Aorta (tissue), 5 donors: ENCODE results near the gene SUMO3. TPM values are rescaled to one million over a fixed set of nuclear protein-coding genes. Genes with fewer than 3 reads are reported as not detected.

Source experiments
- ATAC-seq: fragments of 200-7000 bp; cut with Tn5 transposase; one replicate; pipeline ENCODE4 v1.9.1; 2022; ENCODE audit warnings: moderate library complexity; ENCODE audit not compliant: low FRiP score
- DNase-seq, 2 donors: peaks; one replicate each; pipeline ENCODE4 v3.0.0-alpha.2; 2020
- H3K27ac ChIP-seq, 2 donors: one replicate each; pipeline ENCODE4 v1.5.1; 2013; ENCODE audit warnings: low read length in 2 of 2, mild to moderate bottlenecking in 2 of 2, moderate library complexity in 2 of 2, control low read depth in 1 of 2, inconsistent platforms in 1 of 2, low read depth in 1 of 2
- H3K27me3 ChIP-seq, 2 donors: one replicate each; pipeline ENCODE4 v1.6.1; 2013; ENCODE audit warnings: control low read depth in 1 of 2, low read length in 1 of 2, mild to moderate bottlenecking in 1 of 2, moderate library complexity in 1 of 2; ENCODE audit not compliant: insufficient read depth in 2 of 2, control insufficient read depth in 1 of 2
- H3K36me3 ChIP-seq, 2 donors: one replicate each; pipeline ENCODE4 v1.6.1; 2013; ENCODE audit warnings: control low read depth in 1 of 2, low read length in 1 of 2, mild to moderate bottlenecking in 1 of 2; ENCODE audit not compliant: insufficient read depth in 2 of 2, control insufficient read depth in 1 of 2
- H3K4me1 ChIP-seq, 2 donors: one replicate each; pipeline ENCODE4 v1.6.1; 2013; ENCODE audit warnings: low read length in 2 of 2, control low read depth in 1 of 2, mild to moderate bottlenecking in 1 of 2, moderate library complexity in 1 of 2; ENCODE audit not compliant: insufficient read depth in 2 of 2, control insufficient read depth in 1 of 2
- H3K4me3 ChIP-seq, 2 donors: one replicate each; pipeline ENCODE4 v1.5.1; 2013; ENCODE audit warnings: low read length in 2 of 2, control low read depth in 1 of 2, mild to moderate bottlenecking in 1 of 2
- H3K9me3 ChIP-seq: one replicate; pipeline ENCODE4 v1.6.1; 2013; ENCODE audit warnings: mild to moderate bottlenecking, low read length; ENCODE audit not compliant: control insufficient read depth
- WGBS, 2 donors: extraction: QIAGEN DNeasy Blood & Tissue Kit; methylation state at CpG; one replicate each; pipeline ENCODE4 v1.1.7; 2013; 5-methylcytosine and 5-hydroxymethylcytosine counted together
- intact Hi-C, 2 donors: fragments of 100-400 bp; cut with DNase I; formaldehyde crosslinking; loops; one replicate each; pipeline versions ENCODE4 v1.14.2 to v1.15.0; 2022
- polyA plus RNA-seq, 2 donors: library from polyadenylated mRNA; stranded (reverse); fragments of 200-250 nt; gene quantifications; one replicate each; pipeline ENCODE4 v1.2.3, GENCODE V29; 2013
- total RNA-seq, 2 donors: library from RNA; stranded (reverse); fragmentation: NEBNext Ultra II Directional; extraction: Animal tissue kit (Norgen Biotek cat#: 25700); gene quantifications; one replicate each; pipeline ENCODE4 v1.2.1, GENCODE V29; 2021
- donor health status: healthy with polysubstance abuse.
- donor health status: Bipolar disorder and iron deficiency.
- donor health status: DM: no; HTN: no; CAD: no.
- donor health status: DM: no; HTN: no; CAD: no.
- donor health status: DM: yes; HTN: yes; CAD: no.

The SUMO3 gene
- total and polyA plus RNA-seq, 4 donors: 35.7 to 88.0 (median 66.1) TPM

DNA sequence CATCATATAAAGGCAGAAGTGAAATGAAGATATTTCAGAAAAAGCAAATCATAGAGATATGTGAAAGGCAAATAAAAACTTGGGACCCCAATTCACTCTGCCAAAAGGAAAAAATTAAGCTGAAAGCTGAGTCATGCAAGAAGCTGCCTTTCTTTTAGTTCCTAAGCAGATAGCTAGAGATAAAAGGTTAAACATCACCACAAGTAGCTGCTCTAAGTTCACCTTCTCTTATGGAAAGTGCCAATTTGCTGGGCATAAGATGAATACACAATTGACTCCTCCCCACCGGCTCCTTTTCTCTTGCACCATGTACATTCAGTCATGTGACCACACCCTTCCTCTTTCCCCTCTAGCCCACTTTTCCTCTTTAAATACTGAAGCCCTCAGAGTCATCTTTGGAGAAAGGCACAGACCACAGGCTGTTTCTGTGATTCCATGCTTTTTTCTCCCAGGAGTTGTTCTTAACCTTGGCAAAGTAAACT is 5.4 kb upstream of the SUMO3 start:
- Histone ChIP-seq H3K27me3 (no peaks in the 10 kb centered on the region), H3K9me3 (peaks cover 8% of the 10 kb centered on the region), H3K36me3 (no peaks in the 10 kb centered on the region), H3K4me3 (no peak overlapping the region), H3K4me1 (no peaks in the 10 kb centered on the region), H3K27ac (no peak overlapping the region)
- DNase-seq (no peak), ATAC-seq (no peak)
- intact Hi-C loops: no loop called here
- 95 to 97% methylated on average over 1 of the region's 1 CpG for WGBS, 2 donors

DNA sequence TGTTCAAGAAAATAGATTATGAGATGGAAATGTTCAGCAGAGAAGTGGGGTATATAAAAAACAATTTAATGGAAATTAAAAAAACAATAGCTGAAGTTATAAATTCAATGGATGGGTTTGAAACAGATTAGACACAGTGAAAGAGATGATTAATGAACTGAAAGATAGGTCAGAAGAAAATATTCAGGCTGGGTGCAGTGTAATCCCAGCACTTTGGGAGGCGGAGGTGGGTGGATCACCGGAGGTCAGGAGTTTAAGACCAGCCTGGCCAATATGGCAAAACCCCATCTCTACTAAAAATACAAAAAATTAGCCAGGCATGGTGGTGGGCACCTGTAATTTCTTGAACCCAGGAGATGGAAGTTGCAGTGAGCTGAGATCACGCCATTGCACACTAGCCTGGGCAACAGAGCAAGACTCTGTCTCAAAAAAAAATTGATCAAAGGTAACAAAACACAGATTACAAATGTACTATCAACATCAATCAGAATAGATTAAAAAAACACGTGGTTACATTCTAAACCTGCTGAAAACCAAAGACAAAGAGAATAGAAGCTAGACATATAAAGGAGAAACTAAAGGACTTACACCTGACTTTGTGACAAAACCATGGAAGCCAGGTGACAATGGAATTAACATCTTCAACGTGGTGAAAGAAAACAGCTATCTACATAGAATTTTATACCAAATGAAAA is 4.8 kb upstream of the SUMO3 start:
- WGBS, 2 donors: 67 to 71% methylated on average over 5 of the region's 5 CpGs
- Histone ChIP-seq H3K27ac (no peak overlapping the region), H3K9me3 (peaks cover 7% of the 10 kb centered on the region), H3K36me3 (no peaks in the 10 kb centered on the region), H3K4me3 (no peak overlapping the region), H3K4me1 (no peaks in the 10 kb centered on the region), H3K27me3 (no peaks in the 10 kb centered on the region)
- ATAC-seq (no peak), DNase-seq (no peak)
- intact Hi-C loops: no loop called here

DNA sequence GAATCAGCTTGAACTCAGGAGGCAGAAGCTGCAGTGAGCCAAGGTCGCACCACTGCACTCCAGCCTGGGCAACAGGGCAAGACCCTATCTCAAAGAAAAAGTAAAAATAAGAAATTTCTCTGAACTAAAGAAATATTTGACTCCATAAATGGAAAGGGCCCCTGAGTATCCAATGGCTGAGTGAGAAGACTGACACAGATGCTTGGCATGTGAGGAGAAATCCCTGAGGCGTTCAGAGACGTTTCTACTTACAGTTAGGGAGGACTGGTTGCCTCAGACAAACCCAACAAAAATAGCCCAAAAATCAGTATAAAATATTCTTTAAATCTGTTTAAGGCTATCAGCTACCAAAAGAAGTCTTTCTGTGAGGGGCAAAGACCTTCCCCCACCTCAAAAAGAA is 3.0 kb upstream of the SUMO3 start:
- no peak overlapping the region for H3K27ac ChIP-seq
- H3K9me3 ChIP-seq: peaks cover 5% of the 10 kb centered on the region
- H3K36me3 ChIP-seq: no peaks in the 10 kb centered on the region
- 46 to 51% methylated on average over 3 of the region's 3 CpGs for WGBS, 2 donors
- intact Hi-C loops: no loop called here
- ATAC-seq: no peak
- H3K27me3 ChIP-seq: no peaks in the 10 kb centered on the region
- no peak for DNase-seq
- no peak overlapping the region for H3K4me3 ChIP-seq
- H3K4me1 ChIP-seq: no peaks in the 10 kb centered on the region

DNA sequence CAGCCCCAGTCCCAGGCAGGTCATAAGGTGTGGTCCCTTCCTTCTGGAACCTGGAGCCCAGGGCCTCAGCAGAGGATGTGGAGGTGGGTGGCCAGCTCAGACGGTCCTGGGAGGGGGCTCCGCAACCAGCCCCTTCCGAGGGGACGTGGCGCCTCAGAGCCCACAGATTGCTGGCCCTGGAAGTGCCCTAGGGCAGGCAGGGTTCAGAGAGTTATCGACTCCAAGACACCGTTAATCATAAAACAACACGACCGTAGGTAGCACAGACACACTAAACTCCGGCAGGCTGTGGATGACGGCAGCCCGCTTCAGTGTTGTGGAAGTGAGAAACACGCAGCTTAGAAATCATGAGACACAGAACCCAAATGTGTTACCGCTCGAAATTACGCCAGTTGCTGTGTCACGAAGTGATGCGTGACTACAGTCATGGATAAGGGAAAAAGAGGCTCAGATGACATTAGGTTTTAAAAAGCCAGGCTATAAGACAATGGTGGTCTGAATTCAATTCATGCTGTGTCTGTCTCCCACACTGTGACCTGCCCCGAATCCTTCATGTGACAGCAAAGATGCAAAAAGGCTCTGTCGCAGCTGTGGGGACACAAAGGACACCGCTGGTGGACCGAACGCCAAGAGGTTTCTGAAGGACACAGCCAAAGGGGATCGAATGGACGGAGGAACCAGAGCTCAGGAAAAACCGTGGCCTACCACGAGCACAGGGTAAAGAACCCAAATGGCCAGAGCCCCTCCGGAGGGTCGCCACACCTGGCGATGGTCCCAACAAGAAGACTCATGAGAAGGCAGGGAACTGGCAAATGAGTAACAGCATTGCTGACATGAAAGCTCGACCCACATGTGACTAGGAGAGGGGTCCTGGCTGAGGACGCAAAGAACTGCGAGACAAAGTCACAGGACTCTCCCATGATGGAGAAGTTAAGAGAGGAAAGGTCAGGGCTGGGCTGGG is 1.7 kb upstream of the SUMO3 start:
- intact Hi-C loops: loop anchor here (5.0 to 10.0 kb wide), 2 partner anchors 53 to 485 kb away; partner anchors contain the start of genes PTTG1IP (in 2 of the 2) and CFAP410 (in 1 of the 2)
- Histone ChIP-seq H3K9me3 (peaks cover 5% of the 10 kb centered on the region), H3K27ac (no peak overlapping the region), H3K36me3 (no peaks in the 10 kb centered on the region), H3K4me1 (no peaks in the 10 kb centered on the region), H3K27me3 (no peaks in the 10 kb centered on the region), H3K4me3 (no peak overlapping the region)
- ATAC-seq: no peak
- no peak for DNase-seq
- WGBS, 2 donors: 97% methylated on average over 33 of the region's 33 CpGs

DNA sequence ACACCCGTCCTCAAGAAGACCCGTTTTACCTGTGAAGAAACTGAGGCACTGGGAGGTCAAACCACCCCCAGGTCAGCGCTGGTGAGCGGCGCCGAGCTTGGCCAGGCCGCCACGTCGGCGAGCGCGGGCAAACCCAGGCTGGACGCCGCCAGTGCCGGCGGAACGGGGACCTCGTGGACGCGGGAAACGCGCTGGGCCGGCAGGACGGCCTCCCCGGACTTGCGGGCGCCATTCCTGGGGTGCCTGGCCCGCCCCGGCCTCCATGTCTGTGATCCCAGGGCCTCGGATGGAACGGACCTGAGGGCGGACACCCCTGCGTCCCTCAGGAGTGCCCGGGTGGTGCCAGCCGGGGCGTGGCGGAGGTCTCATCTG is 764 bp upstream of the SUMO3 start:
- Histone ChIP-seq H3K9me3 (peaks cover 5% of the 10 kb centered on the region), H3K36me3 (no peaks in the 10 kb centered on the region), H3K27ac (peak overlapping the region in 1 of 2 donors; percentile 31), H3K27me3 (no peaks in the 10 kb centered on the region), H3K4me3 (peak overlapping the region; percentile 51 to 67), H3K4me1 (no peaks in the 10 kb centered on the region)
- peak in 1 of 2 donors; percentile 84 for DNase-seq
- WGBS, 2 donors: 45 to 58% methylated on average over 32 to 37 of the region's 37 CpGs
- intact Hi-C loops: loop anchor here (5.0 to 10.0 kb wide), 2 partner anchors 54 to 484 kb away; partner anchors contain the start of genes PTTG1IP (in 2 of the 2) and CFAP410 (in 1 of the 2)
- ATAC-seq: no peak

DNA sequence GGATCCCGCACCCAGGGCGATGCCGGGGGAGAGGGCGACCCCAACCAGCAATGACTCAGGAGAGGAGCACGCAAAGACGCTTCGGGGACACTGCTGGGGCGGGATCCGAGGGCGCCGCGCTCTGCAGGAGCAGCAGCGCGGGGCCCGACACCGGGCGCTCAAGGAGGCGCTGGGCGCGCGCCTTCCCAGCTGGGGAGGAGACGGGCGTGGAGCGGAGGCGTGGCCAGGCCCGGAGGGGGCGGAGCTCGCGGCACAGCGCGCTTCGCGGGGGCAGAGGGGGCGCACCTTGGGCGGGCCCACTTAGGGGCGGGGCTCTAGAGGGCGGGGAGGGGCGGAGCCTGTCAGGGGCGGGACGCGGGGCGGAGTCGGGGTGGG is 369 bp downstream of the SUMO3 start:
- WGBS, 2 donors: 1 to 3% methylated on average over 23 to 43 of the region's 43 CpGs

DNA sequence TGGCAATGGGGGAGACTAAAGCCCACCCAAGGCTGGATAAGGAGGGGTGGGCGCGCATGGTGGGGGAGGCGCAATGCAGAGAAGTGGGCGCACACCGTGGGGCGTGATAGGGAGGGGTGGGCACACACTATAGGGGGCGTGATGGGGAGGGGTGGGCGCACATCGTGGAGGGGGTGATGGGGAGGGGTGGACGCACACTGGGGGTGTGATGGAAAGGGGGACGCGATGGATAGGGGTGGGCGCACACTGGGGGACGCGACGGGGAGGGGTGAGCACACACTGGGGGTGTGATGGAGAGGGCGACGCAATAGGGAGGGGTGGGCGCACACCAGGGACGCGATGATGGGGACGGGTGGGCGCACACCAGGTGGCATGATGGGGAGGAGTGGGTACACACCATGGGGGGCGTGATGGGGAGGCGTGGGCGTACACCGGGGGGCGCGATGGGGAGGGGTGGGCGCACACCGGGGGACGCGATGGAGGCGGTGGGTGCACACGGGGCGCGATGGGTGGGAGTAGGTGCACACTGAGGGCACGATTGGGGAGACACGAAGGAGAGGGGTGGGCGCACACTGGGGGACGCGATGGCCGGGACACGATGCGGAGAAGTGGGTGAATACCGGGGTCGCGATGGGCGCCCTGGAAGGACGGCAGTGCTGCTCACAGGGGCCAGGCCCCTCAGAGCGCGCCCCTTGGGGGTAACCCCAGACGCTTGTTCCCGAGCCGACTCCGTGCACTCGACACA is 929 bp downstream of the SUMO3 start:
- H3K9me3 ChIP-seq: peaks cover 4% of the 10 kb centered on the region
- WGBS, 2 donors: 56 to 63% methylated on average over 50 to 57 of the region's 57 CpGs
- peak overlapping the region; percentile 51 to 67 for H3K4me3 ChIP-seq
- no peaks in the 10 kb centered on the region for H3K27me3 ChIP-seq
- DNase-seq (peak in 1 of 2 donors; percentile 80), ATAC-seq (peak; percentile 2)
- no peaks in the 10 kb centered on the region for H3K36me3 ChIP-seq
- no peaks in the 10 kb centered on the region for H3K4me1 ChIP-seq
- H3K27ac ChIP-seq: no peak overlapping the region
- intact Hi-C loops: loop anchor here (5.0 to 10.0 kb wide), 2 partner anchors 55 to 482 kb away; partner anchors contain the start of genes PTTG1IP (in 2 of the 2) and CFAP410 (in 1 of the 2)

More for the DNA sequence above, 369 bp downstream of the SUMO3 start:
- peak; percentile 95 to 98 for DNase-seq
- Histone ChIP-seq H3K27ac (no peak overlapping the region), H3K4me3 (peak overlapping the region; percentile 51 to 67), H3K27me3 (no peaks in the 10 kb centered on the region), H3K4me1 (no peaks in the 10 kb centered on the region), H3K36me3 (no peaks in the 10 kb centered on the region), H3K9me3 (peaks cover 4% of the 10 kb centered on the region)
- ATAC-seq: peak; percentile 95
- intact Hi-C loops: loop anchor here (5.0 to 10.0 kb wide), 2 partner anchors 55 to 483 kb away; partner anchors contain the start of genes PTTG1IP (in 2 of the 2) and CFAP410 (in 1 of the 2)
